Activated CD8-positive, alpha-beta T cell treated with anti-CD3 and anti-CD28 coated beads for 36 hours (primary cell): Measurements from ENCODE around the gene TMEM253. TPM values are rescaled to one million over a fixed set of nuclear protein-coding genes. Genes with fewer than 3 reads are reported as not detected.

Source experiments
- ATAC-seq: fragments of 200-7000 bp; cut with Tn5 transposase; one replicate; pipeline ENCODE4 v1.10.0; 2021; ENCODE audit warnings: mild to moderate bottlenecking, moderate library complexity
- CTCF ChIA-PET: fragments of 350-600 bp; sonication (Branson Sonifier 250); formaldehyde crosslinking; loops from one replicate; lab custom pipeline; 2021; ENCODE audit warnings: antibody characterized with exemption; lab: Charles Lee
- POLR2A ChIA-PET: fragments of 350-600 bp; sonication (Branson Sonifier 250); formaldehyde crosslinking; loops from one replicate; lab custom pipeline; 2021; ENCODE audit warnings: antibody characterized with exemption; lab: Charles Lee
- DNase-seq: peaks from one replicate; pipeline ENCODE4 v3.0.0-alpha.2; 2020
- H3K27ac Mint-ChIP-seq: one replicate; pipeline ENCODE4 v1.8.0; 2021; ENCODE audit warnings: mild to moderate bottlenecking, mixed read lengths
- H3K27me3 Mint-ChIP-seq: one replicate; pipeline ENCODE4 v1.8.0; 2021; ENCODE audit warnings: mixed read lengths
- H3K36me3 Mint-ChIP-seq: one replicate; pipeline ENCODE4 v1.8.0; 2021; ENCODE audit warnings: low read depth, mixed read lengths
- H3K4me1 Mint-ChIP-seq: one replicate; pipeline ENCODE4 v1.8.0; 2021; ENCODE audit warnings: low read depth, mixed read lengths
- H3K4me3 Mint-ChIP-seq: one replicate; pipeline ENCODE4 v1.8.0; 2021; ENCODE audit warnings: mild to moderate bottlenecking, moderate library complexity, mixed read lengths
- H3K9me3 Mint-ChIP-seq: one replicate; pipeline ENCODE4 v1.8.0; 2021; ENCODE audit warnings: mixed read lengths
- intact Hi-C: fragments of 100-400 bp; cut with micrococcal nuclease; formaldehyde crosslinking; loops from one replicate; pipeline ENCODE4 v1.10.0; 2022
- total RNA-seq, 2 experiments: library from RNA; stranded (reverse); gene quantifications; one replicate each; pipeline ENCODE4 v1.2.3, GENCODE V29; 2021
- TF ChIP-seq, protein P1 (sequence below): fragments of 200-600 bp; IDR thresholded peaks from one replicate; pipeline ENCODE4 v1.8.0; 2022; ENCODE audit warnings: antibody characterized with exemption, mild to moderate bottlenecking

The TMEM253 gene
- total RNA-seq, 2 experiments from 2014 or later, result not detected

DNA sequence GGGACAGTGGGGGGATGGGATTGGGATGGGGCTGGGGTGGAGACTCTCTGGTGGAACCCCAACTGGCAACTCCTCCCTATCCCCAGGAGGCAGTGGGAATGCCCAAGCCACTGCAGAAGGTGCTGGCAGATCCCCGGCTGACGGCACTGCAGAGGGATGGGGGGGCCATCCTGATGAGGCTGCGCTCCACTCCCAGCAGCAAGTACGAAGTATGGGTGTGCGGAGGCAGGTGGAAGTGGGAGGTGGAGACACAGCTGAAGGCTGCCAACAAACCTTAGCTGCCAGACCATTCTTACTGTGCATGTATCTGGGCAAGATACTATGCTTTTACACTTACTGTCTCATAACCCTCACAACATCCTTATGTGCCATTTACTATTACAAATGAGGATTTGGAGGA is 22.6 kb upstream of the TMEM253 start:
- Mint-ChIP-seq H3K27me3 (peaks cover 5% of the 10 kb centered on the region), H3K4me3 (no peak overlapping the region), H3K36me3 (no peaks in the 10 kb centered on the region), H3K9me3 (no peaks in the 10 kb centered on the region), H3K4me1 (no peaks in the 10 kb centered on the region), H3K27ac (no peak overlapping the region)
- DNase-seq (no peak), ATAC-seq (no peak)
- ChIA-PET CTCF (interaction anchor here (1.2 to 4.9 kb wide), 4 partner anchors 10 to 63 kb away, joined by 4 to 20 read pairs (median 14); no protein-coding TSS in a partner anchor), POLR2A (interaction anchor here (0.7 kb wide), 1 partner anchor 14 kb away, joined by 3 read pairs; no protein-coding TSS in a partner anchor)
- intact Hi-C loops, result no loop called here
- TF ChIP-seq, protein P1, sequence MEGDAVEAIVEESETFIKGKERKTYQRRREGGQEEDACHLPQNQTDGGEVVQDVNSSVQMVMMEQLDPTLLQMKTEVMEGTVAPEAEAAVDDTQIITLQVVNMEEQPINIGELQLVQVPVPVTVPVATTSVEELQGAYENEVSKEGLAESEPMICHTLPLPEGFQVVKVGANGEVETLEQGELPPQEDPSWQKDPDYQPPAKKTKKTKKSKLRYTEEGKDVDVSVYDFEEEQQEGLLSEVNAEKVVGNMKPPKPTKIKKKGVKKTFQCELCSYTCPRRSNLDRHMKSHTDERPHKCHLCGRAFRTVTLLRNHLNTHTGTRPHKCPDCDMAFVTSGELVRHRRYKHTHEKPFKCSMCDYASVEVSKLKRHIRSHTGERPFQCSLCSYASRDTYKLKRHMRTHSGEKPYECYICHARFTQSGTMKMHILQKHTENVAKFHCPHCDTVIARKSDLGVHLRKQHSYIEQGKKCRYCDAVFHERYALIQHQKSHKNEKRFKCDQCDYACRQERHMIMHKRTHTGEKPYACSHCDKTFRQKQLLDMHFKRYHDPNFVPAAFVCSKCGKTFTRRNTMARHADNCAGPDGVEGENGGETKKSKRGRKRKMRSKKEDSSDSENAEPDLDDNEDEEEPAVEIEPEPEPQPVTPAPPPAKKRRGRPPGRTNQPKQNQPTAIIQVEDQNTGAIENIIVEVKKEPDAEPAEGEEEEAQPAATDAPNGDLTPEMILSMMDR, result no peak

DNA sequence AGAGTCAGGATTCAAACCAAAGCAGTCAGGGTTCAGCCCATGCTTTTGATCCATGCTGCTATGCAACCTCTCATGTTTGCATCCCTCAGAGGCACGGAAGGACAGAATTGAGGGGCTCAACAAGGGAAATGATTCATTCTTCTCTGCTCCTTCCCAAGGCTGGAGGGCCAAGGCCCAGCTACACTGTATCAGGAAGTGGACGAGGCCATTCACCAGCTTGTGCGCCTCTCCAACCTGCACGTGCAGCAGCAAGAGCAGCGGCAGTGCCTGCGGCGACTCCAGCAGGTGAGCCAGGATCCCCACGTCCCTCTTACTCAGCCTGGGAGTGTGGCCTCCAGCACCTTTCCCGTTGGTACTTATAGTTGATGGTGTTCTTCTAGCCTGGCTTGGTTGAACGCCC is 22.1 kb upstream of the TMEM253 start:
- no peak for ATAC-seq
- Mint-ChIP-seq H3K9me3 (no peaks in the 10 kb centered on the region), H3K4me3 (no peak overlapping the region), H3K27me3 (peaks cover under 1% of the 10 kb centered on the region), H3K27ac (no peak overlapping the region), H3K4me1 (no peaks in the 10 kb centered on the region), H3K36me3 (no peaks in the 10 kb centered on the region)
- intact Hi-C loops, result no loop called here
- ChIA-PET CTCF (interaction anchor here (2.9 to 4.9 kb wide), 3 partner anchors 14 to 64 kb away, joined by 13 to 20 read pairs (median 14); no protein-coding TSS in a partner anchor), POLR2A (no interaction called here)
- DNase-seq, result no peak
- TF ChIP-seq, protein P1, result no peak

DNA sequence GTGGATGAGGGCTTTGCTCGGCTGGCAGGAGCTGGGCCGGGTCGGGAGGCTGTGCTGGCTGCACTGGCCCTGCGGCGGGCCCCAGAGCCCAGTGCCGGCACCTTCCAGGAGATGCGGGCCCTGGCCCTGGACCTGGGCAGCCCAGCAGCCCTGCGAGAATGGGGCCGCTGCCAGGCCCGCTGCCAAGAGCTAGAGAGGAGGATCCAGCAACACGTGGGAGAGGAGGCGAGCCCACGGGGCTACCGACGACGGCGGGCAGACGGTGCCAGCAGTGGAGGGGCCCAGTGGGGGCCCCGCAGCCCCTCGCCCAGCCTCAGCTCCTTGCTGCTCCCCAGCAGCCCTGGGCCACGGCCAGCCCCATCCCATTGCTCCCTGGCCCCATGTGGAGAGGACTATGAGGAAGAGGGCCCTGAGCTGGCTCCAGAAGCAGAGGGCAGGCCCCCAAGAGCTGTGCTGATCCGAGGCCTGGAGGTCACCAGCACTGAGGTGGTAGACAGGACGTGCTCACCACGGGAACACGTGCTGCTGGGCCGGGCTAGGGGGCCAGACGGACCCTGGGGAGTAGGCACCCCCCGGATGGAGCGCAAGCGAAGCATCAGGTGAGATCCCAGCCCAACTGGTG is 19.2 kb upstream of the TMEM253 start:
- CTCF ChIA-PET, result interaction anchor here (0.6 to 4.9 kb wide), 5 partner anchors 11 to 67 kb away, joined by 3 to 20 read pairs (median 4); no protein-coding TSS in a partner anchor
- H3K27ac Mint-ChIP-seq, result no peak overlapping the region
- H3K4me1 Mint-ChIP-seq, result peaks cover 3% of the 10 kb centered on the region
- POLR2A ChIA-PET, result interaction anchor here (1.4 kb wide), 1 partner anchor 10 kb away, joined by 3 read pairs; no protein-coding TSS in a partner anchor
- H3K4me3 Mint-ChIP-seq, result no peak overlapping the region
- intact Hi-C loops, result no loop called here
- ATAC-seq, result no peak
- H3K27me3 Mint-ChIP-seq, result no peaks in the 10 kb centered on the region
- H3K9me3 Mint-ChIP-seq, result no peaks in the 10 kb centered on the region
- TF ChIP-seq, protein P1, result no peak
- no peak for DNase-seq
- H3K36me3 Mint-ChIP-seq, result no peaks in the 10 kb centered on the region

DNA sequence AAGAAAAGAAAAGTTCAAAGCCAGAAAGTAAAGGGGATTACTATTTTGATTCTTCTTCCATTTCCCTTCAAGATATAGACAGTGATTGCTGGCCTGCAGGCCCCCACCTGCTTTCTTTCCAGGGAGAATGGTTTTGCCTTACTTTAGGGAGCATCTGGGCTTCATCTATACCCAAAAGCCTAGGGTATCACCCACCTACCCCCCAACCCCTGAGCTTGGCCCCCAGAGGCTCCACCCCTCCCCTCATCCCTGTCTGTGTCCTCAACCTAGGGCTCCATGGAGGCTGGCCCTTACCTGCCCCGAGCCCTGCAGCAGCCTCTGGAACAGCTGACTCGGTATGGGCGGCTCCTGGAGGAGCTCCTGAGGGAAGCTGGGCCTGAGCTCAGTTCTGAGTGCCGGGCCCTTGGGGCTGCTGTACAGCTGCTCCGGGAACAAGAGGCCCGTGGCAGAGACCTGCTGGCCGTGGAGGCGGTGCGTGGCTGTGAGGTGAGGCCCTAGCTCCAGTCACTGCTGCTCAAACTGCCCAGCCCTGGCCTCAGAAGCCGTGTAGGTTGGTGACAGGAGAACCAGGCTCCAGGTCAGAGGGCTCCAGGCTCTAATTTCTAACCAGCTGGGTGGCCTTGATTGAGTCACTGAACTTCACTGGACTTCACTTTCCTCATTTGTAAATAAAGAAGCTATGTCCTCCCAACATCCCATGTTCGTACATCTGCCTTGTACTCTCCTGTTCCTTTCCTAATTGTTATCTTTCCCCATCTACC is 17.1 kb upstream of the TMEM253 start:
- Mint-ChIP-seq H3K27me3 (no peaks in the 10 kb centered on the region), H3K4me3 (no peak overlapping the region), H3K4me1 (peaks cover 16% of the 10 kb centered on the region), H3K9me3 (no peaks in the 10 kb centered on the region), H3K27ac (no peak overlapping the region), H3K36me3 (no peaks in the 10 kb centered on the region)
- CTCF ChIA-PET, result interaction anchor here (1.3 to 2.7 kb wide), 7 partner anchors 9 to 36 kb away, joined by 3 to 17 read pairs (median 5); partner anchors contain the start of gene ARHGEF40
- DNase-seq, result no peak
- intact Hi-C loops, result no loop called here
- POLR2A ChIA-PET, result no interaction called here
- ATAC-seq, result no peak
- TF ChIP-seq, protein P1, result no peak
